Measurements from ENCODE around the gene NAP1L4. TPM values are rescaled to one million over a fixed set of nuclear protein-coding genes. Genes with fewer than 3 reads are reported as not detected.
"Not testable (repeated sequence)": the region's sequence is repeated elsewhere in the genome, so short reads cannot be mapped to it uniquely, and the experiment has no call there.

NAP1L4 gene
- total RNA-seq, 1 experiment from 2014 or later: 274 TPM

GRCh38 chr11:2938458-2939418 lies 53.4 kb downstream of the NAP1L4 start:
- BruUV-seq (replicated peaks): TSS peak; percentile 30
- CTCF ChIA-PET: not testable (repeated sequence)

GRCh38 chr11:2937641-2938457 lies 54.3 kb downstream of the NAP1L4 start:
- peaks cover 30% of the 10 kb centered on the region for H3K4me1 ChIP-seq (ENCODE audit: control insufficient read depth, insufficient read depth, low read length)
- CTCF ChIA-PET; DNase-seq (ENCODE audit: low read depth, low spot score); BruUV-seq (replicated peaks); H3K27me3 ChIP-seq (ENCODE audit: control insufficient read depth, insufficient read depth, low read length); H3K27ac ChIP-seq (ENCODE audit: low read length); in situ Hi-C loops (cut with HindIII; ENCODE audit: low pct_unique_long_range_greater_than_20kb, low sequenced_read_pairs); H3K36me3 ChIP-seq (ENCODE audit: control insufficient read depth, insufficient read depth, low read length); POLR2A ChIA-PET; H3K4me3 ChIP-seq (ENCODE audit: low read depth in 2 of 2, low read length in 2 of 2); ATAC-seq: not testable (repeated sequence)
- intact Hi-C loops (cut with micrococcal nuclease; ENCODE audit: unreplicated experiment): loop anchor here (10.0 kb wide), 2 partner anchors 157 to 287 kb away; no protein-coding TSS in a partner anchor
- peaks cover 11% of the 10 kb centered on the region; the same call in 1 of the 2 replicates for H3K9me3 ChIP-seq (ENCODE audit: control insufficient read depth, insufficient read depth, low read depth, low read length)

More at GRCh38 chr11:2938458-2939418, 53.4 kb downstream of the NAP1L4 start:
- H3K4me1 ChIP-seq (ENCODE audit: control insufficient read depth, insufficient read depth, low read length): peaks cover 21% of the 10 kb centered on the region
- in situ Hi-C loops (cut with HindIII; ENCODE audit: low pct_unique_long_range_greater_than_20kb, low sequenced_read_pairs); H3K4me3 ChIP-seq (ENCODE audit: low read depth in 2 of 2, low read length in 2 of 2); POLR2A ChIA-PET; H3K36me3 ChIP-seq (ENCODE audit: control insufficient read depth, insufficient read depth, low read length); H3K27ac ChIP-seq (ENCODE audit: low read length); ATAC-seq; DNase-seq (ENCODE audit: low read depth, low spot score); H3K27me3 ChIP-seq (ENCODE audit: control insufficient read depth, insufficient read depth, low read length): not testable (repeated sequence)
- H3K9me3 ChIP-seq (ENCODE audit: control insufficient read depth, insufficient read depth, low read depth, low read length): peaks cover 11% of the 10 kb centered on the region; the same call in 1 of the 2 replicates
- intact Hi-C loops (cut with micrococcal nuclease; ENCODE audit: unreplicated experiment): loop anchor here (10.0 kb wide), 2 partner anchors 156 to 286 kb away; no protein-coding TSS in a partner anchor

GRCh38 chr11:2934611-2935239 lies 57.4 kb downstream of the NAP1L4 start:
- intact Hi-C loops (cut with micrococcal nuclease; ENCODE audit: unreplicated experiment): loop anchor here (10.0 kb wide), 2 partner anchors 160 to 290 kb away; no protein-coding TSS in a partner anchor
- POLR2A ChIA-PET: no interaction called here

More at GRCh38 chr11:2934611-2935239, 57.4 kb downstream of the NAP1L4 start:
- no TSS peak for BruUV-seq (replicated peaks)
- CTCF ChIA-PET: interaction anchor here (2.0 kb wide), 1 partner anchor 43 kb away, joined by 6 read pairs; no protein-coding TSS in a partner anchor
- Histone ChIP-seq H3K27ac (ENCODE audit: low read length) (no peak overlapping the region), H3K27me3 (ENCODE audit: control insufficient read depth, insufficient read depth, low read length) (no peaks in the 10 kb centered on the region), H3K4me1 (ENCODE audit: control insufficient read depth, insufficient read depth, low read length) (peaks cover 39% of the 10 kb centered on the region), H3K36me3 (ENCODE audit: control insufficient read depth, insufficient read depth, low read length) (no peaks in the 10 kb centered on the region), H3K4me3 (ENCODE audit: low read depth in 2 of 2, low read length in 2 of 2) (no peak overlapping the region), H3K9me3 (ENCODE audit: control insufficient read depth, insufficient read depth, low read depth, low read length) (peaks cover 11% of the 10 kb centered on the region; the same call in 1 of the 2 replicates)
- no peak for TF ChIP-seq REST (IDR thresholded peaks at IDR 0.05; ENCODE audit: insufficient read depth in 1 of 2, low read depth in 2 of 2, low read length in 1 of 2)
- no peak for DNase-seq (ENCODE audit: low read depth, low spot score)
- ATAC-seq: no peak
- in situ Hi-C loops (cut with HindIII; ENCODE audit: low pct_unique_long_range_greater_than_20kb, low sequenced_read_pairs): no loop called here

Data from Panc1 (cell line).